Activated T-cell treated with anti-CD3 and anti-CD28 coated beads for 24 hours (primary cell): ENCODE results near the gene TBL1X.
A peak's percentile ranks its signal among the peaks of the same experiment; 100 is the strongest.

Experiments used
- DNase-seq: peaks from one replicate; pipeline ENCODE4 v3.0.0-alpha.2; 2020; ENCODE audit warnings: low read depth

Gene TBL1X

DNA sequence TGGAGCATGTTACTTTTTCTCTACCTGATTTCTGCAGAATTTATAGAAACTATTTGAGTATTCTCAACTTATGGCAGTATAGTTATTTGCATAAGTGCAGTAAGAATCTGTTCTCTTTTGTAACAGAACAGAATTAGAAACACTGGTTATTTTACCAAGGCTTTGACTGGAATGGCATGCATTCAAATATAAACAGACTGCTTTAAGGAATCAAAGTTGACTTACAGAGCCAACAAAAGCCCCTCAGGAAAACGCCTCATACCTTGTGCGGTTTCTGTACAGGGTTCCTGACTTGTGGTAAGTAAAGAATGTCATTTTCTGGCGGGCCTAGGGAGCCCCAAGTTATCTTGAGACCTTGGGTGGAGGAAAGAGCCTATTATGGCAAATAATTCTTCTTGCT lies 203.7 kb downstream of the TBL1X start:
- DNase-seq: no peak

- no peak for DNase-seq
Observed at GRCh38 chrX:9670136-9670814, 205.4 kb downstream of the TBL1X start.

GRCh38 chrX:9671998-9672397 lies 207.1 kb downstream of the TBL1X start:
- DNase-seq: no peak

DNA sequence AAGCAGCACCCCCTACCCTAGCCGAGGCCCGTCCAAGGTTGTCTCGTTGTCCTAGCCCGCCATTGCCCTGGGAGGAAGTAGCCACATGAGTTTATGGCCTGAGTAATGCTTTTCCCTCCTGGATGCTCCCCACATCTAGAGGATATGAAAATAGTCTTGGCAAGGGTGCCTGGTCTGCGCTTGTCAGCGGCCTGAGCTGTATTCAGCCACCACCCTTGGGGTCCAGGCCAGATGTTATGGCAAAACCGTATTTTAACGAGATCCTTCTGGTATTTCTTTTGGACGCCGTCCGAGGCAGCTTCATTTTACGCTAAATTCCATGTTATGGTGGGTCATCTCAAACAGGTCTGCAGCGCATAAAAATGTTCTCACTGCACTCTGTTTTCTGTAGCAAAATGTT lies 211.4 kb downstream of the TBL1X start:
- no peak for DNase-seq

DNA sequence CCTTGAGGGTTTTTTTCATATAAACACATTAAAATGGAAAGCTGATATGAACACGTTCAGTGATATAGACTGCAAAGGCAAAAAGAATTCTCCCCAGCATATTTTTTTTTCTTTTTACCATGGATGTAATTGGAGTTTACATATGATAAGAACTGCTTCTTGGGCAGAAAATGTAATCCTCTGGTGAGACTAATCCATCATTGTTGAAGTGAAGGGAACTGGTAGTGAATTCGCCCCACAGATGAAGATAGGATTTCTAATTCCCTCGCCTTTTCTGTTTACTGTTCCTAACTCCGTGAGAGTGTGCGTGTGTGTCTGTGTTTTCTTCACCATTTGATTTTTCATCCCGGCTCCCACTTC lies 211.9 kb downstream of the TBL1X start:
- DNase-seq: no peak

- peak; percentile 2 for DNase-seq
Observed at GRCh38 chrX:9677098-9677739, 212.4 kb downstream of the TBL1X start.

DNA sequence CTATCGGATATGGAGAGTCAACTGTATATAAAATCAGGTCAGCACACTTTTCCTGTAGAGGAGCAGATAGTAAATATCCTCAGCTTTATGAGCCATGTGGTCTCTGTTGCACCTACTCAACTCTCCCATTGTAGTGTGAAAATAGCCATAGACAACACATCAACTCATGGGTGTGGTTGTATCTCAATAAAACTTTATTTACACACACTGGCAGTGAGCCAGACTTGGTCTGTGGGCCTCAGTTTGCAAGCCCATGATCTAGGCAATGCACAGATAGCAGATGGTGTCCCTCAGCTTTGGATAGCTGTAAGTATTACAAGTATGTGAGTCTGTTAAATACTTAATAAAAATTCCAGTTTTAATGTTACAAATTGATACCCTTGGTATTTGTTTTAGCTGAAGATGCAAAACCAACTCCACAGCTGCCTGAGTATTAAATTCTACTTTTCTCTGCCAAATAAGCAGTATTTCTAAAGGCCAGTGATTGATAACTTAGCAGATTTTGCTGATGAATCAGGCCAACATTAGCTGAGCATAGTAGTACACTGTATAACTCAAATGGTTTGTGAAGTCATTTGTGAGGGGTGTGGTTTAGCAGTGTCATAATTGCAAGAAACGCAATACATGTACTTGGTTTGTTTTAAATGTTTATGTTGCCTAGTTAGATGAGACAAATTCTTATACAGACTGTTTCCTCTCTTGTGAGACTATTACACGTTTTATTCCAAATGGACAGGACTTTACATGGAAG lies 213.5 kb downstream of the TBL1X start:
- no peak for DNase-seq

DNA sequence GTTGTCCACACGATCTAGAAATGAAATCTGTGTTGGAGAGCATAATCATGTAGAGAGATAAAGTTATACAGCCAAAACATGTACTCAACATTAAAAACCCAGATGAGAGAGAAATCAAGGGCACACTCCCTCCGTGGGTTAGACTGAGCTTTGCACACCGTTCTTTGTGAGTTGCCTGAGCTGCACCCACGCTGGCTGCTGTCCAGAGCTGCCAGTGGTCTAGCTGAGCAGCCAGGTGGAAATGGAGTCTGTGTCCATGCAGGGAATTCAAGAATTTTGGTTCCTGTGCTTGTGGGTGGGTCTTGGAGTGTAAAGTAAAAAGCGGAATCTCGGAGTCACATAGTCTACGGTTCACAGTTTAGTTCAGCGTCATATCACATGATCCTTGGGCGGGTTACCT lies 216.2 kb downstream of the TBL1X start:
- no peak for DNase-seq

DNA sequence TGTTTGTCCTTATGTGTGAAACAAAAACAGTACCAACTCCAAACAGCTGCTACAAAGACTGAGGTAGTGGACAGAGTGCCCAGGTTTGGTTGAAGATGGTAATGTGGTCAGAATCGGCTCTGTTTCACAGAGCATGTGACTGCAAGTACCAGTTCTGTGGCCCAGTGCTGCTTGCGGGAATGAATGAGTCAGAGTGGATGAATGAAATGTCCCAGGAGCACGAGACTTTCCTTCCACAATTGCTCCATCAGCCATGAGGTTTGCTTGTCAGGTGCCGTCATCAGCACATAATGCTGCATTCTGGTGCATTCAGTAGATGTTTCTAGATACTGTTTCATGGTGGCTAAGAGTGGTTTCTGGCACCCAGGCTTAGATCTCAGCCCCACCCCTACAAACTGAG lies 216.6 kb downstream of the TBL1X start:
- DNase-seq: no peak

DNA sequence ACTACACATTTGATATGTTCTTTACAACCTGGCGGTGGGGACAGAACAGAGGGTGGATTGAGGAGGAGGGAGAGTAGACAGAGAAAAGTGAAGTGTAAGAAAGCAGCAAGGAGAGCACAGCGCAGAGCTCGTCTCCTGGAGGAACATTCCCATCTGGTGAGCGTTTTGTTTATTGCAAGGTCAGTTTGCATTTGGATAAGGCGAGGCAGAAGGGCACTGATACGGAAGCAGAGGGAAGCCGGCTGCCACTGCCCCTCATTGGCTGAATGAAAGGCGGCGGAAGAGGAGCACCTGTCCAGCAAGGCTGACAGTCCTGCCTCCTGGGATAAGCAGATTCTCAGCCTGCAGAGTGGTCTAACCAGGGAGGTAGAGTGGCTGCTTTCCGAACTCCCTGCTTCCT lies 217.6 kb downstream of the TBL1X start:
- DNase-seq: no peak

- no peak for DNase-seq
Observed at GRCh38 chrX:9682861-9683260, 218.0 kb downstream of the TBL1X start.

GRCh38 chrX:9683350-9683749 lies 218.5 kb downstream of the TBL1X start:
- DNase-seq: no peak

DNA sequence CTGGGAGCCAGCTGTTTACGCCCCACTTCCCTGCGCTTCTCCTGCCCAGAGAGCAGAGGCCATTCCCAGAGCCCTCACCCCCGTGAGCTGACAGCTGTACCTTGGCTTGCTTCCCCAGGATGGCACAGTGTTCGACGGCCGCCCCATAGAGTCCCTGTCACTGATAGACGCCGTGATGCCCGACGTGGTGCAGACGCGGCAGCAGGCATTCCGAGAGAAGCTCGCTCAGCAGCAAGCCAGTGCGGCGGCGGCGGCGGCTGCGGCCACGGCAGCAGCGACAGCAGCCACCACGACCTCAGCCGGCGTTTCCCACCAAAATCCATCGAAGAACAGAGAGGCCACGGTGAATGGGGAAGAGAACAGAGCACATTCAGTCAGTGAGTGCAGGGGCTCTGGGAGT lies 223.0 kb downstream of the TBL1X start:
- no peak for DNase-seq

GRCh38 chrX:9688833-9689232 lies 224.0 kb downstream of the TBL1X start:
- DNase-seq: no peak

DNA sequence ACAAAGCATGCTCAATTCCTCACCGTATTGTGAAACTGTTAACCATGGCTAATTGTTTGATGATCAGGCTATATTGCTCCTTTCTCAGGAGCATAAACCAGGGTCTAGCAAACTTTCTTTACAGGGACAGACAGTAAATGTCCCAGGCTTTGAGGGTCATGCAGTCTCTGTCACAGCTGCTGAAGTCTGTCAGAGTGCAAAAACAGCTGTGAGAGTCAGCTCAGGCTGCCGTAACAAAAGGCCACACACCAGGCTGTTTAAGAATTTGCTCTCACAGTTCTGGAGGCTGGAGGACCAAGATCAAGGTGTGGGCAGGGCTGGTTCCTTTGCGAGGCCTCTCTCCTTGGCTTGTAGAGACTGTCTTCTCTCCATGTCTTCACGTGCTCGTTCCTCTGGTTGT lies 225.2 kb downstream of the TBL1X start:
- DNase-seq: no peak

- DNase-seq: no peak
Observed at GRCh38 chrX:9693307-9694001, 228.6 kb downstream of the TBL1X start.

- DNase-seq: no peak
Observed at GRCh38 chrX:9698576-9698975, 233.7 kb downstream of the TBL1X start.

DNA sequence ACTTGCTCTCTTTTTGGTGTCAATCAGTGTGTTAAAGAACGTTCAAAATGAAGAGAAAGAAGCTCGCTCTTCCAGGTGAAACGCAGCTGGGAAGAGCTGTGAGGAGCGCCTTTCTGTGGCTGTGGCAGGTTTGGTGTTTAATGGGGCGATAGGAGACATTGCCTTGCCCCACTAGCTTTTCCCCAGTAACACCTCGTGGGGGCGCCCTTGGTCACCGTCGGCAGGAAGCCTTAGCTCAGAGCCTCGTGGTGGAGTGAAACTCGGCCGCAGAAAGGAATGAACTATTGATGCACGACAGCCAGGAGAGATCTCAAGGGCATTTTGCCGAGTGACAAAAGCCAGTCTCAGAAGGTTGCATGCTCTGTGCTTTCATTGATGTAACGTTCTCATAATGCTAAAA lies 235.7 kb downstream of the TBL1X start:
- no peak for DNase-seq

DNA sequence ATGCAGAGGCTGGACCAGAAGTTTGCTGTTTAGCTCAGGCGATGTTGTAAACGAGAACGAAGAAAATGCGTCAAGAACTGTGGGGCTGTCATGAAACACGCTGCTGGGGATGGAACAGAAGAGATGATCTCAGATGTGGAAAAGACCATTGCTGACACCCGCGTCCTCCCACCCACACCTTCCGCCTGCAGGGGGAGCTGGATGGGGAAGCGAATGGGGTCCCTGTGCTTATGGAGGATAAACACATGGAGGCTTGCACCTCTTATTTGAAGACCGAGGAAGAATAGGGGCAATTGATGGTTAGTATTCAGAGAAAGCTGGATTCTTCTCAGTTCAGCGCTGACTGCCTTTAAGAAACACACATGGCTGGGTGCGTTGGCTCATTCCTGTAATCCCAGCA lies 236.9 kb downstream of the TBL1X start:
- no peak for DNase-seq

- DNase-seq: no peak
Observed at GRCh38 chrX:9703406-9703805, 238.5 kb downstream of the TBL1X start.

DNA sequence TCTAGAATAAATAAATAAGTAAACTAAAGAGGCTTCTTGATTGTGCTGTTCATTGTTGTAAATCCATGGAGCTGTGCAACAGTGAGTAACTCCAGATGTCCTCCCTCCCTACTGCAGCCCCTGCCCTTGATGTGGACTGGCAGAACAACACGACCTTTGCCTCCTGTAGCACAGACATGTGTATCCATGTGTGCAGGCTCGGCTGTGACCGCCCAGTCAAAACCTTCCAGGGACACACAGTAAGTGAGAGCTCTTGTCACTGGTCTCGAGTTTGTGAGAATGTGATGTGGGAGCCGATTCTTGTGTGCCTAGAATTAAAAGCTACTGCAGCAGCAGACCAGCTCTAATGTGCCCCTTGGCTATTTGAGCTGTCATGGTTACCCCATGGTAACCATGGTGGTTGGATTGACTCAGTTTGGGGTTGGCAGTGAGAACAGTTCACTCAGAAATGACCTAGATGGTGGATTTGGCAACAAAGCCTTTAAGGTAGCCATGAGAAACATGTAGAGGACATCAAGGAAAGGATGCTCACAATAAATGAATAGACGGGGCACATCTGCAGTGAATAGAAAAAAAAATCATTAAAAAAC lies 240.1 kb downstream of the TBL1X start:
- DNase-seq: no peak

- no peak for DNase-seq
Observed at GRCh38 chrX:9706421-9706820, 241.6 kb downstream of the TBL1X start.
